Adipose tissue (tissue), 3 donors: ENCODE measurements around the gene TMCO4. TPM values are rescaled to one million over a fixed set of nuclear protein-coding genes. Genes with fewer than 3 reads are reported as not detected.

ENCODE experiments used
- H3K27ac ChIP-seq: one replicate; pipeline ENCODE4 v1.5.1; 2013; ENCODE audit warnings: low read depth, low read length
- WGBS, 3 donors: extraction: QIAGEN DNeasy Blood & Tissue Kit; methylation state at CpG; one replicate each; pipeline ENCODE4 v1.1.7; 2013; 5-methylcytosine and 5-hydroxymethylcytosine counted together
- polyA plus RNA-seq, 3 donors: library from polyadenylated mRNA; stranded (reverse); fragments of 200-250 nt; gene quantifications; one replicate each; pipeline ENCODE4 v1.2.3, GENCODE V29; 2013
- donor health status: healthy with polysubstance abuse.
- donor health status: Bipolar disorder and iron deficiency.
- donor health status: healthy.

The TMCO4 gene
- polyA plus RNA-seq, 3 donors: 17.0 to 23.2 (median 19.0) TPM

GRCh38 chr1:19814681-19815503 is 15.2 kb upstream of the TMCO4 start, which contains the start of gene RNF186:
Gene RNF186 (minus strand): TSS chr1:19815283. CDS start chr1:19815101, 182 bp downstream.
- WGBS, 3 donors: 31 to 91% (median 82%) methylated on average over 22 of the region's 22 CpGs
- no peak within 1 kb of the TSS for H3K27ac ChIP-seq

DNA sequence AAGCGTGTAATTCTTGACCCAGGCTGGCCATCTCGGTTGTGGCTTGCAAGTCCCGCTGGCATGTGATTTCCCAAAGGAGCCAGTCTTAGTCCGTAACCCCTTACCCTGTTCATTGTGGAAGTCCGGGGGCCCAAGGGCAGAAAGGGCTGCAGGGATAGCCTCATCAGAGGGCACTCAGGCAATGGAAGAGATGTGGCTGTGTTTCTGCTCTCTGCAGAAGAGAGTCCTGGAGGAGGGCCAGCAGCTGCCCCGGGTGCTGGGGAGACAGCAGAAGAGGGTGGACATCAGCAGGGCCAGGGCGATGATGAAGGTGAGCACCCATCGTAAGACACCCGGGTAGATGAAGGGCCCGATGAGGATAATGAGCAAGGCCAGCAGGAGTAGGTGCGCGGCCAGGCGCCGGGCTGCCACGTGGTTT is 14.5 kb upstream of the TMCO4 start:
- no peak overlapping the region for H3K27ac ChIP-seq
- WGBS, 3 donors: 36 to 89% (median 82%) methylated on average over 15 of the region's 15 CpGs

GRCh38 chr1:19813643-19813960 is 13.9 kb upstream of the TMCO4 start:
- WGBS, 3 donors: 43 to 91% (median 86%) methylated on average over 4 of the region's 4 CpGs

DNA sequence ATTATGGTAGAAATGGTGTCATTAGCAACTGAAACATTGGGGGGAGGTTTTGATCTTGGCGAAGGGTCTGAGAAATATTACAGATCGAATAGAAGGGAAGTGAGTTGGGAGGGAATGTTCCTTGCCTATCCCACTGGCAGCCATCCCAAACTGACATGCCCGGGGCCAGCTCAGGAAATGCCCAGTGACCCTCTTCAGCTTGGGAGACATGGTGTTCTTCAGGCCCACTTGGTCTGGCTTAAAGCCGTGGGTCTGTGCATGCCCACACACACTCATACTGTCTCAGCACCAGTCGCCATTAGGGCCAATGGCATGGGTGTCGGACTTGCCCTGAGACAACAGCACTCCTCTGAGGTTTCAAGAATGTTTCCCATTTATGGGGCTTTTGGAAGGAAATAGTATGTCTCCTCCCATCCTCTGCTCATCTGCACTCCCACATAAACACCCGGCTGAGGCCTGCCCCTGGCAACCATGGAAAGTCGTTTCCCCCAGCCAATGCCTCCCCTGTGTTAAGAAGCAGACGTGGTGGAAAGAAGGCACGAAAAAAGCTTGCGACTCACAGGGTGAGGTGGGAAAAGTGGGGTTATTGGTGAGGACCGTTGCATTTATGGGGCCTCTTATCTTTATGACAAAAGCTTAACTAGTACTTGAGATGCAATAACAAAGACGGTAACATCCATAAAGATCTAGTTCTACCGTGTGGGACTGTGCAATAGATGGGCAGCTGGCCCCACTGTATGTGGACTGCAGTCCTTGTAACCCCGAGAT is 13.3 kb upstream of the TMCO4 start:
- 32 to 62% (median 60%) methylated on average over 15 of the region's 15 CpGs for WGBS, 3 donors
- no peak overlapping the region for H3K27ac ChIP-seq

More at GRCh38 chr1:19813643-19813960, 13.9 kb upstream of the TMCO4 start:
- H3K27ac ChIP-seq: no peak overlapping the region

DNA sequence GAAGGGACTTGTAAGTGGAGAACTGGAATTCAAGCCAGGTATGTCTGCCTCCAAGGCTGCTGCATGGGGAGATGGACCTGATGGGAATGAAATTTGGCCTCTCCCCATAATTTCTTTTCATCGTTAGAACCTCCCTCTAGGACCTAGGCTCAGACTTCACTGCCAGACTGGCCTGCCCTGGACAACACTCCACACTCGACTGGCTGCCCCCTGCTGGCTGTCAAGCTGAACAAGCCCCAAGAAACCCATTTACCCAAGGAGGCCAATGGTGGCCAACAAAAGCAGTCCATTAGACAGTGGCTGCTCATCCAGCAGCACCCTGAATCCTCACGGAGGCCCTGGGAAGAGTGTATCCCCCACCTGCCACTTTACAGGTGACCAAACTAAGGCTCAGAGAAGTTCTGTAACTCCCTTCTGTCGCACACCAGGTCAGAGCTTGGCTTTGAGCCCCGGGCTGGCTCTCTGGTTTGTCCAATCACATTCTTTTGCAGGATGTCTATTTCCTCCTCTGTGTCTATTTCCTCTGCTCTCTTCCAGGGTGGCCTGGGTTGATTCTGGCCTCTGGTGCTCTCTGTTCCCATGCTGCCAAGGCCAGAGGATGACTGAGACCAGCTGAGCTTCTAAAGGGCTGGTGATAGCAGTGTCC is 11.6 kb upstream of the TMCO4 start:
- 54 to 59% (median 58%) methylated on average over 5 of the region's 5 CpGs for WGBS, 3 donors
- H3K27ac ChIP-seq: no peak overlapping the region

GRCh38 chr1:19809044-19809750 is 9.5 kb upstream of the TMCO4 start:
- H3K27ac ChIP-seq: no peak overlapping the region
- 63 to 84% (median 75%) methylated on average over 13 of the region's 13 CpGs for WGBS, 3 donors

DNA sequence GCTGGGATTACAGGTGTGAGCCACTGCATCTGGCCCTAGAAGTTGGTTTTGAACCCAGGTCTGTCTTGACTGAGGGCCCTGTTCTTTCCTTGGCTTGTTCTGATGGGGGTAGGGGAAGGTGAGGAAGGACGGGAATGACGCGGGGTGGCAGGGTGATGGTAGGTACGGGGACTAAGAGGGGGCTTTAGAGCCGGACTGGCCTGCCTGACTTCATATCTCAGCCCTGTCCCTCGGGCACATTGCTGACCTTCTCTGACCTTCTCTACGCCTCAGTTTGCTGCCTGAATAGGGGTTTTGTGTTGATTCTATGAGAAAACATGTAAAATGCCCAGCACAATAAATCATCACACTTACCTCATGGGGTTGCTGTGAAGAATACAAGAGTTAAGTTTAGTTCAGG is 8.6 kb upstream of the TMCO4 start:
- no peak overlapping the region for H3K27ac ChIP-seq
- WGBS, 3 donors: 84 to 91% (median 89%) methylated on average over 7 of the region's 7 CpGs

- 69 to 75% (median 73%) methylated on average over 6 of the region's 6 CpGs for WGBS, 3 donors
Measured at GRCh38 chr1:19804831-19805251, 5.1 kb upstream of the TMCO4 start.

DNA sequence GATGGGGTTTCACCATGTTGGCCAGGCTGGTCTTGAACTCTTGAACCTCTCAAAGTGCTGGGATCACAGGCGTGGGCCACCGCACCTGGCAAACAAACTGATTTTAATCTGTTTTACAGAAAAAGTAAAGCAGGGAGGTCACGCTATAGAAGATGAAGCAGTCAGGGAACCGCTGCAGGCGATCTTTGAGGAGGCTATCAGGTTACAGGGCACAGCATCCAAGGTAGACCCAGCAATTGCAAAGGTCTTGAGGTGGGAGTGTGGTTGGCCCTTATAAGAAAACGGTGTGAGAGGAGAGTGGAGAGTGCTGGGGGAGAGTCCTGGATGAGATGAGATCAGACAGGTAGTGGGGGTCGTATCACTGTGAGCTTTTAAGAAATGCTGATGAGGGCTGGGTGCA is 2.6 kb upstream of the TMCO4 start:
- no peak overlapping the region for H3K27ac ChIP-seq
- 63 to 80% (median 68%) methylated on average over 7 of the region's 7 CpGs for WGBS, 3 donors

More at GRCh38 chr1:19804831-19805251, 5.1 kb upstream of the TMCO4 start:
- no peak overlapping the region for H3K27ac ChIP-seq

- H3K27ac ChIP-seq: no peak overlapping the region
- 10 to 20% (median 17%) methylated on average over 32 to 33 of the region's 33 CpGs for WGBS, 3 donors
Measured at GRCh38 chr1:19800076-19800804, 524 bp upstream of the TMCO4 start.

- no peak overlapping the region for H3K27ac ChIP-seq
- WGBS, 3 donors: 46 to 76% (median 72%) methylated on average over 6 of the region's 6 CpGs
Measured at GRCh38 chr1:19798486-19799229, 1.1 kb downstream of the TMCO4 start.

DNA sequence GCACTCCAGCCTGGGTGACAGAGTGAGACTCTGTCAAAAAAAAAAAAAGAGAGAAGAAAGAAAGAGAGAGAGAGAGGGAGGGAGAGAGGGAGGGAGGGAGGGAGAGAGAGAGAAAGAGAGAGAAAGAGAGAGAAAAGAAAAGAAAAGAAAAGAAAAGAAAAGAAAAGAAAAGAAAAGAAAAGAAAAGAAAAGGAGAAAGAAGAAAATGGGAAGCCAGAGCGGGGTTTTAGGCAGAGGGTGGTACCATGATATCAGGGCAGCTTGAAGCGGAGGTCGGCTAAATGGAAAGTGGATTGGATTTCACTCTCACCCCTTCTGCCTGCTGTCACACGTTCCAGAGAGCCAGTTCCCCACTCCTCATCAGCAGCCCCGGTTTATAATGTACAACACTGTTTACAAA is 1.9 kb downstream of the TMCO4 start:
- no peak overlapping the region for H3K27ac ChIP-seq
- 73 to 88% (median 77%) methylated on average over 5 of the region's 5 CpGs for WGBS, 3 donors

GRCh38 chr1:19794583-19794982 is 5.1 kb downstream of the TMCO4 start:
- H3K27ac ChIP-seq: no peak overlapping the region
- 71 to 79% (median 74%) methylated on average over 4 of the region's 4 CpGs for WGBS, 3 donors

- 77 to 86% (median 86%) methylated on average over 6 of the region's 6 CpGs for WGBS, 3 donors
- no peak overlapping the region for H3K27ac ChIP-seq
Measured at GRCh38 chr1:19793360-19794046, 6.2 kb downstream of the TMCO4 start.

DNA sequence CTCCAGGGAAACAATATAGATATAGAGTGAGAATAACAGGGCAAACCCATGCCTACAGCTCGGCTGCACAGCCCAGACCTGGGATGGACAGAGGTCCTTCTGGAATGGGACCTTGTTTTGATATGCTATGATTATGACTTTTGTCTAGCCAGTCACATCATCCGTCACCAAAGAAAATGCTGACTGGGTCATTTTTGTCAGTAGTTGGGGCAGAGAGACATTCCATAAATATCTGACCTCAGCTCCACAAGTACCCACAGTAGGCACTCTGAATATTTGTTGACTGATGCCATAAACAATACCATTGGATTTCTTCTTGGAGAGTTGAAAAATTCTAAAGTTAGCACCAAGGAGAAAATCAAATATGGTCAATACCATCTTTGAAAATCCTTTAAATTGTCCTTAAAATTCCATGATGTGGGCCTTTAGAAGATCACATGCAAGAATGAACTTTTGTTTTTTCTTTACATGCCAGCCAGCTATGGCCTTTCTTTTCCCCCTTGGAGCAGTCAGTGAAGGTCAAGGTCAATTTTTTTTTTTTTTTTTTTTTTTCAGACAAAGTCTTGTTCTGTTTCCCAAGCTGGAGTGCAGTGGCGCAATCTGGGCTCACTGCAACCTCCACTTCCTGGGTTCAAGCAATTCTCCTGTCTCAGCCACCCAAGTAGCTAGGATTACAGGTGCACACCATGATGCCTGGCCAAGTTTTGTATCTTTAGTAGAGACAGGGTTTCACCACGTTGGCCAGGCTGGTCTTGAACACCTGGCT is 7.3 kb downstream of the TMCO4 start:
- H3K27ac ChIP-seq: no peak overlapping the region
- WGBS, 3 donors: 81 to 93% (median 83%) methylated on average over 4 of the region's 4 CpGs
